Measurements from ENCODE around the gene PHKB. TPM values are rescaled to one million over a fixed set of nuclear protein-coding genes. Genes with fewer than 3 reads are reported as not detected.
A peak's percentile ranks its signal among the peaks of the same experiment; 100 is the strongest.
"Not testable (repeated sequence)": the region's sequence is repeated elsewhere in the genome, so short reads cannot be mapped to it uniquely, and the experiment has no call there.

The PHKB gene
- total and polyA plus RNA-seq, 2 donors (not counting 1 experiment from before 2014, with no cell fraction given) = 79.0 to 103 TPM

DNA sequence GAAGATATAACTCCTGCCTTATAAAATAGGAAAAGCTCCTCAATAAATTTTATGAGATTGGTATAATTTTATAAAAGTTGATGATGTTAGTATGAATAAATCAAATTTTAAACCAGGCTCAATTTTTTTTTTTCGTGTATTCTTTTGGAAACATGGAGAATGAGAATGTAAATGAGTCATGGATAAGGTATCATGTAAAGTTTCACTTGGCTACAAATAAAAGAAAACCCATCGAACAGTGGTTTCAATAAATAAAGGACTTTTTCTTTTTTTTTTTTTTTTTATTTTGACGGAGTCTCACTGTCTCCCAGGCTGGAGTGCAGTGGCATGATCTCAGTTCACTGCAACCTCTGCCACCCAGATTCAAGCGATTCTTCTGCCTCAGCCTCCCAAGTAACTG lies 67.3 kb downstream of the PHKB start:
- Histone ChIP-seq H3K27ac (ENCODE audit: insufficient read depth, low read length) (no peak overlapping the region), H3K36me3 (ENCODE audit: control insufficient read depth, insufficient read depth, low read length) (no peaks in the 10 kb centered on the region), H4K20me1 (ENCODE audit: control insufficient read depth, extremely low read depth, insufficient read depth, low read length) (no peaks in the 10 kb centered on the region), H3K79me2 (ENCODE audit: control insufficient read depth, insufficient read depth, low read length) (no peaks in the 10 kb centered on the region), H3K9me3 (ENCODE audit: control insufficient read depth, insufficient read depth, low read depth, low read length) (no peaks in the 10 kb centered on the region), H3K4me3 (replicated peaks in 1 of 4; ENCODE audit: control extremely low read depth in 1 of 4, insufficient read depth in 1 of 4, low read depth in 3 of 4, low read length in 4 of 4) (no peak overlapping the region), H3K4me1 (ENCODE audit: control insufficient read depth, extremely low read depth, insufficient read depth, low read length) (no peaks in the 10 kb centered on the region), H3K27me3 (ENCODE audit: control insufficient read depth, insufficient read depth, low read length) (no peaks in the 10 kb centered on the region), H3K4me2 (ENCODE audit: extremely low read depth, insufficient read depth, low read length) (no peak overlapping the region), H3K9ac (ENCODE audit: insufficient read depth, low read length) (no peak overlapping the region), H2AFZ (ENCODE audit: low read length) (no peak overlapping the region)
- peak in 1 of 2 donors; percentile 55 for DNase-seq (ENCODE audit: low read depth in 2 of 2)
- TF ChIP-seq EZH2 (IDR thresholded peaks at IDR 0.05; ENCODE audit: low read length, missing control alignments) = no peak
- TF ChIP-seq, protein P1, sequence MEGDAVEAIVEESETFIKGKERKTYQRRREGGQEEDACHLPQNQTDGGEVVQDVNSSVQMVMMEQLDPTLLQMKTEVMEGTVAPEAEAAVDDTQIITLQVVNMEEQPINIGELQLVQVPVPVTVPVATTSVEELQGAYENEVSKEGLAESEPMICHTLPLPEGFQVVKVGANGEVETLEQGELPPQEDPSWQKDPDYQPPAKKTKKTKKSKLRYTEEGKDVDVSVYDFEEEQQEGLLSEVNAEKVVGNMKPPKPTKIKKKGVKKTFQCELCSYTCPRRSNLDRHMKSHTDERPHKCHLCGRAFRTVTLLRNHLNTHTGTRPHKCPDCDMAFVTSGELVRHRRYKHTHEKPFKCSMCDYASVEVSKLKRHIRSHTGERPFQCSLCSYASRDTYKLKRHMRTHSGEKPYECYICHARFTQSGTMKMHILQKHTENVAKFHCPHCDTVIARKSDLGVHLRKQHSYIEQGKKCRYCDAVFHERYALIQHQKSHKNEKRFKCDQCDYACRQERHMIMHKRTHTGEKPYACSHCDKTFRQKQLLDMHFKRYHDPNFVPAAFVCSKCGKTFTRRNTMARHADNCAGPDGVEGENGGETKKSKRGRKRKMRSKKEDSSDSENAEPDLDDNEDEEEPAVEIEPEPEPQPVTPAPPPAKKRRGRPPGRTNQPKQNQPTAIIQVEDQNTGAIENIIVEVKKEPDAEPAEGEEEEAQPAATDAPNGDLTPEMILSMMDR (conservative IDR thresholded peaks at IDR 0.05 in 1 of 2, IDR thresholded peaks at IDR 0.05 in 1 of 2; ENCODE audit: low read depth in 1 of 2, low read length in 2 of 2) = no peak

GRCh38 chr16:47533744-47534292 lies 72.7 kb downstream of the PHKB start:
- no peaks in the 10 kb centered on the region for H3K4me1 ChIP-seq (ENCODE audit: control insufficient read depth, extremely low read depth, insufficient read depth, low read length)
- H3K4me3 ChIP-seq (replicated peaks in 1 of 4; ENCODE audit: control extremely low read depth in 1 of 4, insufficient read depth in 1 of 4, low read depth in 3 of 4, low read length in 4 of 4) = no peak overlapping the region
- H3K4me2 ChIP-seq (ENCODE audit: extremely low read depth, insufficient read depth, low read length) = no peak overlapping the region
- TF ChIP-seq EZH2 (IDR thresholded peaks at IDR 0.05; ENCODE audit: low read length, missing control alignments) = no peak
- TF ChIP-seq, protein P1 (conservative IDR thresholded peaks at IDR 0.05 in 1 of 2, IDR thresholded peaks at IDR 0.05 in 1 of 2; ENCODE audit: low read depth in 1 of 2, low read length in 2 of 2) = no peak
- H2AFZ ChIP-seq (ENCODE audit: low read length) = no peak overlapping the region
- H3K9ac ChIP-seq (ENCODE audit: insufficient read depth, low read length) = no peak overlapping the region
- no peaks in the 10 kb centered on the region for H3K9me3 ChIP-seq (ENCODE audit: control insufficient read depth, insufficient read depth, low read depth, low read length)
- H3K27ac ChIP-seq (ENCODE audit: insufficient read depth, low read length) = no peak overlapping the region
- no peaks in the 10 kb centered on the region for H3K36me3 ChIP-seq (ENCODE audit: control insufficient read depth, insufficient read depth, low read length)
- no peaks in the 10 kb centered on the region for H3K27me3 ChIP-seq (ENCODE audit: control insufficient read depth, insufficient read depth, low read length)
- no peaks in the 10 kb centered on the region for H4K20me1 ChIP-seq (ENCODE audit: control insufficient read depth, extremely low read depth, insufficient read depth, low read length)
- DNase-seq (ENCODE audit: low read depth in 2 of 2) = no peak
- H3K79me2 ChIP-seq (ENCODE audit: control insufficient read depth, insufficient read depth, low read length) = no peaks in the 10 kb centered on the region

DNA sequence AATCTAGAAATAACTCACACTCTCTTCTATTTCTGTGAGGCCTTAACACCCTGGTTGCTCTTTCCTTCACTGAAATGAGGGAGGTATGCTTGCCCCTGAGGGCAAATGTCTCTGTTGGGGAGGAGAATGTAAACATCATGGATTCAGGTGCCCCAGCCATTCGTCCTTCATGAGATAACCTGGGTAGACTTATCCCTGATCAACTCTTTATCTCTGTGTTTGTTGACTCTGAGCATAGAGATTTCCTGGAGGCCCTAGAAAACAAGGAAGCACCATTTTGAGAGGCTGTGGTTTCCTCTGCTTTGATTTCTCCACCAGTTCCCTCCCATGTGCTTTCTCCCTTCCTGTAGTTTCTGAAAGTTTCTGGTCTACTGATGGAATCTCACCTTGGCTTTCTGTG lies 77.3 kb downstream of the PHKB start:
- Histone ChIP-seq H3K4me3 (replicated peaks in 1 of 4; ENCODE audit: control extremely low read depth in 1 of 4, insufficient read depth in 1 of 4, low read depth in 3 of 4, low read length in 4 of 4) (no peak overlapping the region), H3K36me3 (ENCODE audit: control insufficient read depth, insufficient read depth, low read length) (no peaks in the 10 kb centered on the region), H4K20me1 (ENCODE audit: control insufficient read depth, extremely low read depth, insufficient read depth, low read length) (no peaks in the 10 kb centered on the region), H3K79me2 (ENCODE audit: control insufficient read depth, insufficient read depth, low read length) (no peaks in the 10 kb centered on the region), H2AFZ (ENCODE audit: low read length) (no peak overlapping the region), H3K9me3 (ENCODE audit: control insufficient read depth, insufficient read depth, low read depth, low read length) (no peaks in the 10 kb centered on the region), H3K4me1 (ENCODE audit: control insufficient read depth, extremely low read depth, insufficient read depth, low read length) (no peaks in the 10 kb centered on the region), H3K27me3 (ENCODE audit: control insufficient read depth, insufficient read depth, low read length) (no peaks in the 10 kb centered on the region), H3K9ac (ENCODE audit: insufficient read depth, low read length) (no peak overlapping the region), H3K27ac (ENCODE audit: insufficient read depth, low read length) (no peak overlapping the region), H3K4me2 (ENCODE audit: extremely low read depth, insufficient read depth, low read length) (no peak overlapping the region)
- DNase-seq (ENCODE audit: low read depth in 2 of 2) = no peak
- TF ChIP-seq, protein P1 (conservative IDR thresholded peaks at IDR 0.05 in 1 of 2, IDR thresholded peaks at IDR 0.05 in 1 of 2; ENCODE audit: low read depth in 1 of 2, low read length in 2 of 2) = no peak
- TF ChIP-seq EZH2 (IDR thresholded peaks at IDR 0.05; ENCODE audit: low read length, missing control alignments) = no peak

GRCh38 chr16:47539707-47540670 lies 78.9 kb downstream of the PHKB start:
- H3K9me3 ChIP-seq (ENCODE audit: control insufficient read depth, insufficient read depth, low read depth, low read length); H3K27me3 ChIP-seq (ENCODE audit: control insufficient read depth, insufficient read depth, low read length); H3K36me3 ChIP-seq (ENCODE audit: control insufficient read depth, insufficient read depth, low read length); H3K79me2 ChIP-seq (ENCODE audit: control insufficient read depth, insufficient read depth, low read length); H3K27ac ChIP-seq (ENCODE audit: insufficient read depth, low read length); H3K4me3 ChIP-seq (replicated peaks in 1 of 4; ENCODE audit: control extremely low read depth in 1 of 4, insufficient read depth in 1 of 4, low read depth in 3 of 4, low read length in 4 of 4); H4K20me1 ChIP-seq (ENCODE audit: control insufficient read depth, extremely low read depth, insufficient read depth, low read length); H2AFZ ChIP-seq (ENCODE audit: low read length); H3K9ac ChIP-seq (ENCODE audit: insufficient read depth, low read length); H3K4me1 ChIP-seq (ENCODE audit: control insufficient read depth, extremely low read depth, insufficient read depth, low read length); H3K4me2 ChIP-seq (ENCODE audit: extremely low read depth, insufficient read depth, low read length): not testable (repeated sequence)
- peak in 1 of 2 donors; percentile 3 for DNase-seq (ENCODE audit: low read depth in 2 of 2)
